ENCODE results near the gene CD5L. TPM values are rescaled to one million over a fixed set of nuclear protein-coding genes. Genes with fewer than 3 reads are reported as not detected.

Gene CD5L
- total RNA-seq, 1 experiment from 2014 or later, result not detected

GRCh38 chr1:157882580-157882979 is 41.0 kb upstream of the CD5L start:
- H3K4me1 ChIP-seq (ENCODE audit: control insufficient read depth in 1 of 2, insufficient read depth in 2 of 2, low read length in 2 of 2), result no peaks in the 10 kb centered on the region
- H3K9me2 ChIP-seq (ENCODE audit: insufficient read depth), result no peaks in the 10 kb centered on the region
- H2AFZ ChIP-seq (ENCODE audit: low read depth, low read length, poor library complexity, severe bottlenecking), result no peak overlapping the region
- H3K9me3 ChIP-seq (ENCODE audit: control insufficient read depth in 1 of 2, insufficient read depth in 1 of 2, low read depth in 1 of 2, low read length in 2 of 2), result no peaks in the 10 kb centered on the region
- ATAC-seq, result no peak
- ChIA-PET POLR2A (no interaction called here), RAD21 (ENCODE audit: low non-redundant PET in 1 of 2, low total read pairs in 2 of 2, uncharacterized antibody in 2 of 2, unreplicated experiment in 2 of 2) (no interaction called here), CTCF (no interaction called here)
- H3K9ac ChIP-seq (ENCODE audit: low read length), result no peak overlapping the region
- intact Hi-C loops (cut with micrococcal nuclease), result no loop called here
- no peaks in the 10 kb centered on the region for H3K79me2 ChIP-seq (ENCODE audit: insufficient read depth, low read length)
- H3K4me2 ChIP-seq (ENCODE audit: low read length), result no peak overlapping the region
- no peak overlapping the region for H3K27ac ChIP-seq (ENCODE audit: low read depth, low read length)
- peaks cover 26% of the 10 kb centered on the region; the same call in 1 of the 2 replicates for H3K27me3 ChIP-seq (ENCODE audit: insufficient read depth, low read length)
- no peaks in the 10 kb centered on the region for H3K36me3 ChIP-seq (ENCODE audit: control insufficient read depth in 1 of 2, insufficient read depth in 2 of 2, low read length in 2 of 2)
- TF ChIP-seq POLR2AphosphoS5 (IDR thresholded peaks at IDR 0.05; ENCODE audit: low read depth, low read length), result no peak
- no peak overlapping the region for H3K4me3 ChIP-seq (replicated peaks in 1 of 2; ENCODE audit: low read depth in 1 of 2, low read length in 2 of 2)
- no peaks in the 10 kb centered on the region for H4K20me1 ChIP-seq (ENCODE audit: insufficient read depth)
- BruUV-seq (replicated peaks), result no TSS peak
- no peak for DNase-seq (ENCODE audit: low read depth, low spot score)

- Histone ChIP-seq H3K27ac (ENCODE audit: low read depth, low read length) (no peak overlapping the region), H4K20me1 (ENCODE audit: insufficient read depth) (no peaks in the 10 kb centered on the region), H3K36me3 (ENCODE audit: control insufficient read depth in 1 of 2, insufficient read depth in 2 of 2, low read length in 2 of 2) (no peaks in the 10 kb centered on the region), H3K4me3 (replicated peaks in 1 of 2; ENCODE audit: low read depth in 1 of 2, low read length in 2 of 2) (no peak overlapping the region), H3K4me1 (ENCODE audit: control insufficient read depth in 1 of 2, insufficient read depth in 2 of 2, low read length in 2 of 2) (no peaks in the 10 kb centered on the region), H2AFZ (ENCODE audit: low read depth, low read length, poor library complexity, severe bottlenecking) (no peak overlapping the region), H3K9me3 (ENCODE audit: control insufficient read depth in 1 of 2, insufficient read depth in 1 of 2, low read depth in 1 of 2, low read length in 2 of 2) (no peaks in the 10 kb centered on the region), H3K9ac (ENCODE audit: low read length) (no peak overlapping the region), H3K27me3 (ENCODE audit: insufficient read depth, low read length) (peaks cover 20% of the 10 kb centered on the region; the same call in 1 of the 2 replicates), H3K4me2 (ENCODE audit: low read length) (no peak overlapping the region), H3K9me2 (ENCODE audit: insufficient read depth) (no peaks in the 10 kb centered on the region), H3K79me2 (ENCODE audit: insufficient read depth, low read length) (no peaks in the 10 kb centered on the region)
- ChIA-PET CTCF (interaction anchor here (0.8 to 1.1 kb wide), 3 partner anchors 67 to 241 kb away, joined by 3 to 4 read pairs (median 3); no protein-coding TSS in a partner anchor), POLR2A (no interaction called here), RAD21 (ENCODE audit: low non-redundant PET in 1 of 2, low total read pairs in 2 of 2, uncharacterized antibody in 2 of 2, unreplicated experiment in 2 of 2) (no interaction called here)
- ATAC-seq (no peak), DNase-seq (ENCODE audit: low read depth, low spot score) (no peak)
- no peak for TF ChIP-seq ZNF274 (IDR thresholded peaks at IDR 0.05; ENCODE audit: low read depth, low read length)
- TF ChIP-seq CTCF (IDR thresholded peaks at IDR 0.05 in 2 of 3, conservative IDR thresholded peaks at IDR 0.05 in 1 of 3; ENCODE audit: borderline replicate concordance in 1 of 3, insufficient read depth in 1 of 3, low read depth in 2 of 3, low read length in 2 of 3), result no peak
- TF ChIP-seq FOSL1 (IDR thresholded peaks at IDR 0.05; ENCODE audit: low read depth), result no peak
- TF ChIP-seq SP1 (IDR thresholded peaks at IDR 0.05; ENCODE audit: low read depth), result no peak
- TF ChIP-seq EGR1 (IDR thresholded peaks at IDR 0.05; ENCODE audit: low read depth), result no peak
- TF ChIP-seq JUND (IDR thresholded peaks at IDR 0.05), result no peak
- no peak for TF ChIP-seq EZH2phosphoT487 (IDR thresholded peaks at IDR 0.05; ENCODE audit: borderline replicate concordance)
- no peak for TF ChIP-seq ZFX (IDR thresholded peaks at IDR 0.05)
- no peak for TF ChIP-seq RAD21 (IDR thresholded peaks at IDR 0.05; ENCODE audit: low read depth)
- no peak for TF ChIP-seq SRF (IDR thresholded peaks at IDR 0.05; ENCODE audit: low read depth)
- TF ChIP-seq CBX3 (IDR thresholded peaks at IDR 0.05; ENCODE audit: low read depth), result no peak
- TF ChIP-seq EZH2 (IDR thresholded peaks at IDR 0.05), result no peak
- no peak for TF ChIP-seq ATF3 (IDR thresholded peaks at IDR 0.05)
- no peak for TF ChIP-seq POLR2A (IDR thresholded peaks at IDR 0.05; ENCODE audit: borderline replicate concordance, extremely low read depth, insufficient read depth, insufficient read length)
- TF ChIP-seq MAX (IDR thresholded peaks at IDR 0.05), result no peak
- no peak for TF ChIP-seq SIN3A (IDR thresholded peaks at IDR 0.05; ENCODE audit: low read depth)
- no peak for TF ChIP-seq CEBPB (IDR thresholded peaks at IDR 0.05; ENCODE audit: low read depth)
- TF ChIP-seq POLR2AphosphoS5 (IDR thresholded peaks at IDR 0.05; ENCODE audit: low read depth, low read length), result no peak
- no TSS peak for BruUV-seq (replicated peaks)
- intact Hi-C loops (cut with micrococcal nuclease), result no loop called here
Observed at GRCh38 chr1:157880621-157881020, 39.0 kb upstream of the CD5L start.

Measured in HCT116 (cell line).